Activated naive CD8-positive, alpha-beta T cell treated with anti-CD3 and anti-CD28 coated beads for 36 hours (primary cell): ENCODE measurements around the gene DDC. TPM values are rescaled to one million over a fixed set of nuclear protein-coding genes. Genes with fewer than 3 reads are reported as not detected.
"Not testable (repeated sequence)": the region's sequence is repeated elsewhere in the genome, so short reads cannot be mapped to it uniquely, and the experiment has no call there.

ENCODE experiments used
- DNase-seq: peaks from one replicate; pipeline ENCODE4 v3.0.0; 2021
- H3K27ac Mint-ChIP-seq: one replicate; pipeline ENCODE4 v1.8.0; 2022; ENCODE audit warnings: mild to moderate bottlenecking, moderate library complexity, mixed read lengths
- H3K27me3 Mint-ChIP-seq: one replicate; pipeline ENCODE4 v1.8.0; 2022; ENCODE audit warnings: mild to moderate bottlenecking, mixed read lengths
- H3K36me3 Mint-ChIP-seq: one replicate; pipeline ENCODE4 v1.8.0; 2021; ENCODE audit warnings: mild to moderate bottlenecking, mixed read lengths
- H3K4me1 Mint-ChIP-seq: one replicate; pipeline ENCODE4 v1.8.0; 2021; ENCODE audit warnings: mixed read lengths
- H3K4me3 Mint-ChIP-seq: one replicate; pipeline ENCODE4 v1.8.0; 2022; ENCODE audit warnings: mild to moderate bottlenecking, moderate library complexity, mixed read lengths
- H3K9me3 Mint-ChIP-seq: one replicate; pipeline ENCODE4 v1.8.0; 2022; ENCODE audit warnings: mixed read lengths
- total RNA-seq, 2 experiments: library from RNA; stranded (reverse); gene quantifications; one replicate each; pipeline ENCODE4 v1.2.3, GENCODE V29; 2021

Gene DDC
- total RNA-seq, 2 experiments from 2014 or later: 0.64 to 1.1 TPM

GRCh38 chr7:50553973-50554372, 11.2 kb downstream of the DDC start:
- H3K4me3 Mint-ChIP-seq: no peak overlapping the region
- no peak overlapping the region for H3K27ac Mint-ChIP-seq
- H3K9me3 Mint-ChIP-seq: no peaks in the 10 kb centered on the region
- H3K4me1 Mint-ChIP-seq: no peaks in the 10 kb centered on the region
- H3K27me3 Mint-ChIP-seq: no peaks in the 10 kb centered on the region
- no peaks in the 10 kb centered on the region for H3K36me3 Mint-ChIP-seq
- DNase-seq: no peak

DNA sequence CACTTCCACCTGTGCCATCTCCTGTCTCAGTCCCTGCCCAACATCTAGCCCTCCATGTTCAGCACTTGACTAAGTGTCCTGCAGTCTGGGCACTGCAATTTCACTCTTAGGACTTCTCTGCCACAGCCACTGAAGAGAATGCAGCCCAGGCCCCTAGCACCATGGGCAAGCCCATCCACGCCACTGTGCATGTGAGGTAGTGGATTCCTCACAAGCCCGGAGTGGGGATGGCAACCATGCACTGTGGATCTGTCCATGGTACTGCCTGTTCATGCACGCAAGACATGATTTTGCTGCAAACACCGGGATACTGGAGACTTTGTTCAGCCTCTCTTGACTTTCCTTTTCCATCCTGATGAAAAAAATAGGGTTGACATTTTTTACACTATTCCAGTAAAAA, 12.3 kb downstream of the DDC start:
- no peaks in the 10 kb centered on the region for H3K27me3 Mint-ChIP-seq

GRCh38 chr7:50552139-50552538, 13.1 kb downstream of the DDC start:
- no peak for DNase-seq
- H3K27me3 Mint-ChIP-seq: no peaks in the 10 kb centered on the region
- no peaks in the 10 kb centered on the region for H3K4me1 Mint-ChIP-seq
- H3K4me3 Mint-ChIP-seq: no peak overlapping the region
- no peaks in the 10 kb centered on the region for H3K36me3 Mint-ChIP-seq
- H3K9me3 Mint-ChIP-seq: no peaks in the 10 kb centered on the region
- H3K27ac Mint-ChIP-seq: no peak overlapping the region

More for the DNA sequence above, 12.3 kb downstream of the DDC start:
- DNase-seq: no peak
- Mint-ChIP-seq H3K36me3 (no peaks in the 10 kb centered on the region), H3K9me3 (no peaks in the 10 kb centered on the region), H3K4me1 (no peaks in the 10 kb centered on the region), H3K4me3 (no peak overlapping the region), H3K27ac (no peak overlapping the region)

GRCh38 chr7:50545613-50546012, 19.6 kb downstream of the DDC start:
- not testable (repeated sequence) for H3K36me3 Mint-ChIP-seq, H3K27ac Mint-ChIP-seq, H3K9me3 Mint-ChIP-seq, DNase-seq, H3K27me3 Mint-ChIP-seq, H3K4me3 Mint-ChIP-seq, H3K4me1 Mint-ChIP-seq

DNA sequence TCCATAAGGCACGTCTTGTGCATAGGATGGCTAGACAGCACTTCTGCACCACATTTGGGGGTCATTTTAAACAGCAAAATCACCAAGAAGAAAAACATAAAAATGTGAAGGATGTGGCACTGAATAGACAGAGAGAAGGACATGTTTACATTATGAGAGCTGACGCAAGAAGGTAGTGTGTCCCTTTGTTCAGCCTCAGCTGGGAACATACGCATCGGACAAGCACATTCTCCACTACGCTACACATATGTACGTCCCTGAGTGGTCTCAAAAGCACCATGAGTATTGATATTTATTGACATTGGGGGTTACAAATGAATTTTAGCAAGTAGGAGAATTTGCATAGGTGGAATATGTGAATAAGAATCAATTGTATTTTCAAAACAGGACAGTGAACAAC, 20.2 kb downstream of the DDC start:
- Mint-ChIP-seq H3K27ac (no peak overlapping the region), H3K9me3 (no peaks in the 10 kb centered on the region), H3K4me3 (no peak overlapping the region), H3K4me1 (no peaks in the 10 kb centered on the region), H3K27me3 (no peaks in the 10 kb centered on the region), H3K36me3 (no peaks in the 10 kb centered on the region)
- no peak for DNase-seq

GRCh38 chr7:50543776-50544442, 21.3 kb downstream of the DDC start:
- Mint-ChIP-seq H3K9me3 (no peaks in the 10 kb centered on the region), H3K27me3 (no peaks in the 10 kb centered on the region), H3K4me1 (no peaks in the 10 kb centered on the region), H3K36me3 (no peaks in the 10 kb centered on the region), H3K4me3 (no peak overlapping the region), H3K27ac (no peak overlapping the region)
- DNase-seq: no peak

DNA sequence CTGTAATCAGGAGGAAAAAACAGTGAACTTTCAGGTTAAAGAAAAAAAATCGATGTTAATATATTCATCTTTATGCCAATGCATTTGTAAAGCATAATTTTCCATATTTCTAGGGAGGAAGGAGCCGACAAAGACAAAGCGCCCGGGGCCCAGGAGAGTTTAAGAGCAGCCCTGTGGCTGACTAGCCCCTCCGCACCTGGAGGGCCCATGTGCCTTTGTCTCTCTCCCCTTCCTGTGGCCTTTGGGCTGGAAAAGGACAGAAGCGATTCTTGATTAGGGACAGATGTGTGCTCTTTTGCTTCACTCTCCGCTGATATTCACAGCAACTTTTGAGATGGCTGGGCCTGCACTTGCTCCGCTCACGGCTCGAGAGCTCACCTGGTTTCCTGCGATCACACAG, 23.1 kb downstream of the DDC start:
- Mint-ChIP-seq H3K4me1 (no peaks in the 10 kb centered on the region), H3K4me3 (no peak overlapping the region), H3K36me3 (no peaks in the 10 kb centered on the region), H3K27ac (no peak overlapping the region), H3K9me3 (no peaks in the 10 kb centered on the region), H3K27me3 (no peaks in the 10 kb centered on the region)
- DNase-seq: no peak

- H3K36me3 Mint-ChIP-seq: no peaks in the 10 kb centered on the region
- H3K4me1 Mint-ChIP-seq: no peaks in the 10 kb centered on the region
- no peaks in the 10 kb centered on the region for H3K27me3 Mint-ChIP-seq
These were observed 24.2 kb downstream of the DDC start for GRCh38 chr7:50540785-50541579.

DNA sequence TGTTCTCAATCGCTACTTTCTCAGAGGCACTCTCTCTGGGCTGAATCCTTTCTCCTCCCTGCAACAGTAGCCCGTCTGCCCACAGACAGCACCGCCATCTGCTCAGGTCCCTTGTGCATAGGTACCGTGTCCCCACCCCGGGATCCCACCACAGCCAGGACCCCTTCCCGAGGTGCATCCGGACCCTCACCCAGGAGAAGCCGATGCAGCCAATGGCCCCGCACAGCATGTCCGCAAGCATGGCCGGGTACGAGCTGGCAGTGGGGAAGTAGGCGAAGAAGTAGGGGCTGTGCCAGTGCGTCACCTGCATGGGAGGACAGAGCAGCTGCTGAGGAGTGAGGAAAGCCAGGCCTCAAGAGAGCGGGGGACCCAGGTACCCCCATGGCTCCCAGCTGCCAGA, 25.5 kb downstream of the DDC start:
- H3K4me1 Mint-ChIP-seq: no peaks in the 10 kb centered on the region
- H3K36me3 Mint-ChIP-seq: no peaks in the 10 kb centered on the region
- no peak overlapping the region for H3K4me3 Mint-ChIP-seq
- H3K9me3 Mint-ChIP-seq: no peaks in the 10 kb centered on the region
- DNase-seq: no peak
- H3K27ac Mint-ChIP-seq: no peak overlapping the region
- no peaks in the 10 kb centered on the region for H3K27me3 Mint-ChIP-seq

More at GRCh38 chr7:50540785-50541579, 24.2 kb downstream of the DDC start:
- no peak overlapping the region for H3K4me3 Mint-ChIP-seq
- H3K27ac Mint-ChIP-seq: no peak overlapping the region
- DNase-seq: no peak
- no peaks in the 10 kb centered on the region for H3K9me3 Mint-ChIP-seq

- no peak overlapping the region for H3K27ac Mint-ChIP-seq
- H3K4me3 Mint-ChIP-seq: no peak overlapping the region
- no peaks in the 10 kb centered on the region for H3K27me3 Mint-ChIP-seq
- no peaks in the 10 kb centered on the region for H3K36me3 Mint-ChIP-seq
- H3K9me3 Mint-ChIP-seq: no peaks in the 10 kb centered on the region
- DNase-seq: no peak
- H3K4me1 Mint-ChIP-seq: no peaks in the 10 kb centered on the region
These were observed 26.7 kb downstream of the DDC start for GRCh38 chr7:50538478-50538877.

DNA sequence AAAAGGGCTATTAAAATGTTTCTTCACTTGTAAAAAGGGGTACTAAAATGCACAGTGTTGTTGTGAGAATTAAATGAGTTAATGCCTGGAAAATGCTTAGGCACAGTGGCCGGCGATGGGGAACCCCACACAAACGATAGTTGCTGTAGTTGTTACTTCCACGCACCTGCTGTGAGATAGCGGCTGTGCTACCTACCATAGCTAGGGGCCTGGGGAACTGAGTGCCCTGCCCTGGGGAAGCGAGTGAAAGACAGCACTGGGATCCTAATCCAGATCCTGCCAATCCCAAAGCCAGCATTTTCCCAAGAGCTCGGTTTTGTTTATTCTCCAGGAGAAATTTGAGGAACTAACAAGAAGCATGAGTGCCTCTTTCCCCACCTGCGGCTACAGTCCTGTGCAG, 27.8 kb downstream of the DDC start:
- Mint-ChIP-seq H3K4me3 (no peak overlapping the region), H3K4me1 (no peaks in the 10 kb centered on the region), H3K36me3 (no peaks in the 10 kb centered on the region), H3K27ac (no peak overlapping the region), H3K27me3 (no peaks in the 10 kb centered on the region), H3K9me3 (no peaks in the 10 kb centered on the region)
- DNase-seq: no peak

DNA sequence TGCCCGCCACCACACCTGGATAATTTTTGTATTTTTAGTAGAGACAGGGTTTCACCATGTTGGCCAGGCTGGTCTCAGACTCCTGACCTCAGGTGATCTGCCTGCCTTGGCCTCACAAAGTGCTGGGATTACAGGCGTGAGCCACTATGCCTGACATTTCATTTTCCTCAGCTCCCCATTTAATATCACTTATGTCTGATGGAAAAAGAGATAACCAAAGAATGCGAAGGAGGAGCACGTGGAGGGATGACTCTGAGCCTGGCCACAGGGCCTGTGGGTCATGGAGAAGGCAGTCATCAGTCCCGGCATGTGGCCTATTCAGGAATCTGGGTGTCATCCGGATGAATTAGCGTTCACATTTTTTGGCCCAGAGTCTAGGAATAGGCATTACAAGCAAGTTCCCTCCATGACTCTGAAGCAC, 29.9 kb downstream of the DDC start:
- H3K4me1 Mint-ChIP-seq, H3K27ac Mint-ChIP-seq, H3K27me3 Mint-ChIP-seq, H3K36me3 Mint-ChIP-seq, DNase-seq, H3K4me3 Mint-ChIP-seq, H3K9me3 Mint-ChIP-seq: not testable (repeated sequence)

- Mint-ChIP-seq H3K36me3 (no peaks in the 10 kb centered on the region), H3K4me3 (no peak overlapping the region), H3K4me1 (peaks cover 5% of the 10 kb centered on the region), H3K9me3 (no peaks in the 10 kb centered on the region), H3K27ac (no peak overlapping the region), H3K27me3 (no peaks in the 10 kb centered on the region)
- no peak for DNase-seq
These were observed 30.4 kb downstream of the DDC start for GRCh38 chr7:50534690-50535290.

DNA sequence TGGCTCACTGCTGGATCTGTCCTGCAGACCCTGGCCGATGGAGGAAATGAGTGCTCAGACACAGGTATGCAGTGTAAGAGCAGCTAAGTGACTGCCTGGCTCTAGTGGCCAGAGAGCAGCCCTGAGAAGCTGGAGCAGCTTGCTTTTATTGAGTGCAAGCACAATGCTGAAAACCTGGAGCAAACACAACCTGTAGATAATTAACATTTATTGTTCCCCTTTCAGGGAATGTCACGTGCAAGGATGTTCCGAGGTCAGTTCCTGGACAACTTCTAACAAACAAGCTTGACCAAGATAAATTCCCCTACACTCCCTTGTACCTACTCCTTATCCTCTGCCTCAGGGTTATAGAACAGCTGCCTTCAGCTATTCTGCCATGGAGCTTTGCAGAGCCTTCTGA, 31.3 kb downstream of the DDC start:
- Mint-ChIP-seq H3K4me1 (peaks cover 5% of the 10 kb centered on the region), H3K27ac (no peak overlapping the region), H3K36me3 (no peaks in the 10 kb centered on the region), H3K9me3 (no peaks in the 10 kb centered on the region), H3K27me3 (no peaks in the 10 kb centered on the region), H3K4me3 (no peak overlapping the region)
- DNase-seq: no peak

DNA sequence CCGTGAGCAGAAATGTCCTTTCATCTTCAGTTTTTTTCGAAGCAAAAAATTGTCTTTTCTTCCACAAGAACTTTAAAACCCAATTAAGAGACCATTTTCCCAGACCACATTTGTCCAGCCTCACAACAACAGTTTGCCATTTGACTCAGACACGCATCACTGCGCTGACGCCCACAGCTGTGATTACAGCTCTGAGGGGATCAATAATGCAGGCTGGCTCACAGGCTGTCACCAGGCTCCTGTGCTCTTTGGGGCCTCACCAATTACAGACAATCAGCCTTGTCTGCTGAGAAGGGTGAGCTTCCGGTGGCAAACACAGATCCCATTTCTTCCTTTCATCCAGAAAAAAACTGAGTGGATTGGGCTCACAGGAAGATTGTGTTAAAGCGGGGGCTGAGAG, 33.3 kb downstream of the DDC start:
- H3K4me1 Mint-ChIP-seq: peaks cover 5% of the 10 kb centered on the region
- no peak overlapping the region for H3K4me3 Mint-ChIP-seq
- no peak overlapping the region for H3K27ac Mint-ChIP-seq
- no peaks in the 10 kb centered on the region for H3K27me3 Mint-ChIP-seq
- no peaks in the 10 kb centered on the region for H3K36me3 Mint-ChIP-seq
- H3K9me3 Mint-ChIP-seq: no peaks in the 10 kb centered on the region
- no peak for DNase-seq
